Measurements from ENCODE around the gene SPPL2A. TPM values are rescaled to one million over a fixed set of nuclear protein-coding genes. Genes with fewer than 3 reads are reported as not detected.

Gene SPPL2A
- total and polyA plus RNA-seq, 10 of the 15 experiments (the other 5 are each of a cell fraction or from before 2014, with no cell fraction given), result 11.3 to 83.8 (median 44.0) TPM

GRCh38 chr15:50765195-50765967 is at the start of gene SPPL2A (continued):
- TF ChIP-seq RFX5 (IDR thresholded peaks at IDR 0.05; ENCODE audit: low read depth, low read length), result no peak
- no peak for TF ChIP-seq MYC (IDR thresholded peaks at IDR 0.05; ENCODE audit: insufficient read depth, insufficient read length, insufficient replicate concordance, low read length, severe bottlenecking)
- no peak for TF ChIP-seq SREBF1 (IDR thresholded peaks at IDR 0.05; ENCODE audit: low read length)
- no peak for TF ChIP-seq KAT2A (conservative IDR thresholded peaks at IDR 0.05; ENCODE audit: control insufficient read depth, low read depth, low read length)
- TF ChIP-seq HDGF (IDR thresholded peaks at IDR 0.05), result 0 out of 2 replicates have a peak, but pooled peaks have one; percentile 17
- TF ChIP-seq MYB (IDR thresholded peaks at IDR 0.05; ENCODE audit: borderline replicate concordance, low read depth, low read length), result no peak
- TF ChIP-seq POLR2AphosphoS2 (IDR thresholded peaks at IDR 0.05; ENCODE audit: low read depth, low read length), result peak; percentile 36; the same call in 1 of the 2 replicates
- TF ChIP-seq NFIC (IDR thresholded peaks at IDR 0.05; ENCODE audit: low read depth, low read length), result no peak
- TF ChIP-seq, protein P1, sequence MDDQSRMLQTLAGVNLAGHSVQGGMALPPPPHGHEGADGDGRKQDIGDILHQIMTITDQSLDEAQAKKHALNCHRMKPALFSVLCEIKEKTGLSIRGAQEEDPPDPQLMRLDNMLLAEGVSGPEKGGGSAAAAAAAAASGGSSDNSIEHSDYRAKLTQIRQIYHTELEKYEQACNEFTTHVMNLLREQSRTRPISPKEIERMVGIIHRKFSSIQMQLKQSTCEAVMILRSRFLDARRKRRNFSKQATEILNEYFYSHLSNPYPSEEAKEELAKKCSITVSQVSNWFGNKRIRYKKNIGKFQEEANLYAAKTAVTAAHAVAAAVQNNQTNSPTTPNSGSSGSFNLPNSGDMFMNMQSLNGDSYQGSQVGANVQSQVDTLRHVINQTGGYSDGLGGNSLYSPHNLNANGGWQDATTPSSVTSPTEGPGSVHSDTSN (IDR thresholded peaks at IDR 0.05; ENCODE audit: insufficient replicate concordance, low read depth, low read length), result no peak
- peak; percentile 99 for TF ChIP-seq GATAD2B (conservative IDR thresholded peaks at IDR 0.05; ENCODE audit: low read depth)
- TF ChIP-seq, protein P2, sequence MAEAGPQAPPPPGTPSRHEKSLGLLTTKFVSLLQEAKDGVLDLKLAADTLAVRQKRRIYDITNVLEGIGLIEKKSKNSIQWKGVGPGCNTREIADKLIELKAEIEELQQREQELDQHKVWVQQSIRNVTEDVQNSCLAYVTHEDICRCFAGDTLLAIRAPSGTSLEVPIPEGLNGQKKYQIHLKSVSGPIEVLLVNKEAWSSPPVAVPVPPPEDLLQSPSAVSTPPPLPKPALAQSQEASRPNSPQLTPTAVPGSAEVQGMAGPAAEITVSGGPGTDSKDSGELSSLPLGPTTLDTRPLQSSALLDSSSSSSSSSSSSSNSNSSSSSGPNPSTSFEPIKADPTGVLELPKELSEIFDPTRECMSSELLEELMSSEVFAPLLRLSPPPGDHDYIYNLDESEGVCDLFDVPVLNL (IDR thresholded peaks at IDR 0.05; ENCODE audit: low read depth, low read length), result no peak
- TF ChIP-seq, protein P3, sequence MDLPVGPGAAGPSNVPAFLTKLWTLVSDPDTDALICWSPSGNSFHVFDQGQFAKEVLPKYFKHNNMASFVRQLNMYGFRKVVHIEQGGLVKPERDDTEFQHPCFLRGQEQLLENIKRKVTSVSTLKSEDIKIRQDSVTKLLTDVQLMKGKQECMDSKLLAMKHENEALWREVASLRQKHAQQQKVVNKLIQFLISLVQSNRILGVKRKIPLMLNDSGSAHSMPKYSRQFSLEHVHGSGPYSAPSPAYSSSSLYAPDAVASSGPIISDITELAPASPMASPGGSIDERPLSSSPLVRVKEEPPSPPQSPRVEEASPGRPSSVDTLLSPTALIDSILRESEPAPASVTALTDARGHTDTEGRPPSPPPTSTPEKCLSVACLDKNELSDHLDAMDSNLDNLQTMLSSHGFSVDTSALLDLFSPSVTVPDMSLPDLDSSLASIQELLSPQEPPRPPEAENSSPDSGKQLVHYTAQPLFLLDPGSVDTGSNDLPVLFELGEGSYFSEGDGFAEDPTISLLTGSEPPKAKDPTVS (IDR thresholded peaks at IDR 0.05; ENCODE audit: low read depth, low read length), result no peak
- no peak for TF ChIP-seq MEF2A (IDR thresholded peaks at IDR 0.05; ENCODE audit: insufficient read depth, low read depth, low read length)
- TF ChIP-seq, protein P4, sequence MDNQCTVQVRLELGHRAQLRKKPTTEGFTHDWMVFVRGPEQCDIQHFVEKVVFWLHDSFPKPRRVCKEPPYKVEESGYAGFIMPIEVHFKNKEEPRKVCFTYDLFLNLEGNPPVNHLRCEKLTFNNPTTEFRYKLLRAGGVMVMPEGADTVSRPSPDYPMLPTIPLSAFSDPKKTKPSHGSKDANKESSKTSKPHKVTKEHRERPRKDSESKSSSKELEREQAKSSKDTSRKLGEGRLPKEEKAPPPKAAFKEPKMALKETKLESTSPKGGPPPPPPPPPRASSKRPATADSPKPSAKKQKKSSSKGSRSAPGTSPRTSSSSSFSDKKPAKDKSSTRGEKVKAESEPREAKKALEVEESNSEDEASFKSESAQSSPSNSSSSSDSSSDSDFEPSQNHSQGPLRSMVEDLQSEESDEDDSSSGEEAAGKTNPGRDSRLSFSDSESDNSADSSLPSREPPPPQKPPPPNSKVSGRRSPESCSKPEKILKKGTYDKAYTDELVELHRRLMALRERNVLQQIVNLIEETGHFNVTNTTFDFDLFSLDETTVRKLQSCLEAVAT (IDR thresholded peaks at IDR 0.05), result no peak
- TF ChIP-seq NFXL1 (IDR thresholded peaks at IDR 0.05; ENCODE audit: borderline replicate concordance), result peak; percentile 82; the same call in 1 of the 2 replicates
- TF ChIP-seq, protein P5, sequence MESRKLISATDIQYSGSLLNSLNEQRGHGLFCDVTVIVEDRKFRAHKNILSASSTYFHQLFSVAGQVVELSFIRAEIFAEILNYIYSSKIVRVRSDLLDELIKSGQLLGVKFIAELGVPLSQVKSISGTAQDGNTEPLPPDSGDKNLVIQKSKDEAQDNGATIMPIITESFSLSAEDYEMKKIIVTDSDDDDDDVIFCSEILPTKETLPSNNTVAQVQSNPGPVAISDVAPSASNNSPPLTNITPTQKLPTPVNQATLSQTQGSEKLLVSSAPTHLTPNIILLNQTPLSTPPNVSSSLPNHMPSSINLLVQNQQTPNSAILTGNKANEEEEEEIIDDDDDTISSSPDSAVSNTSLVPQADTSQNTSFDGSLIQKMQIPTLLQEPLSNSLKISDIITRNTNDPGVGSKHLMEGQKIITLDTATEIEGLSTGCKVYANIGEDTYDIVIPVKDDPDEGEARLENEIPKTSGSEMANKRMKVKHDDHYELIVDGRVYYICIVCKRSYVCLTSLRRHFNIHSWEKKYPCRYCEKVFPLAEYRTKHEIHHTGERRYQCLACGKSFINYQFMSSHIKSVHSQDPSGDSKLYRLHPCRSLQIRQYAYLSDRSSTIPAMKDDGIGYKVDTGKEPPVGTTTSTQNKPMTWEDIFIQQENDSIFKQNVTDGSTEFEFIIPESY (IDR thresholded peaks at IDR 0.05), result no peak
- peak; percentile 61; the same call in 1 of the 2 replicates for TF ChIP-seq ZNF217 (IDR thresholded peaks at IDR 0.05)

All from GM12878 (cell line).